ENCODE results near the gene PLVAP.

Gene PLVAP

GRCh38 chr19:17348700-17349099 lies 28.4 kb downstream of the PLVAP start:
- H3K4me1 ChIP-seq (ENCODE audit: control insufficient read depth, low read depth, low read length) = no peaks in the 10 kb centered on the region
- H3K9me3 ChIP-seq (ENCODE audit: control insufficient read depth, low read depth, low read length) = no peaks in the 10 kb centered on the region
- no peak overlapping the region for H3K4me3 ChIP-seq (ENCODE audit: low read length)
- no peaks in the 10 kb centered on the region for H3K27me3 ChIP-seq (ENCODE audit: control insufficient read depth, insufficient read depth, low read length)
- no peaks in the 10 kb centered on the region for H3K36me3 ChIP-seq (ENCODE audit: control insufficient read depth, low read depth, low read length)
- peak overlapping the region; percentile 26 for H3K9ac ChIP-seq (ENCODE audit: low read length)
- H3K27ac ChIP-seq (ENCODE audit: low read length) = no peak overlapping the region

DNA sequence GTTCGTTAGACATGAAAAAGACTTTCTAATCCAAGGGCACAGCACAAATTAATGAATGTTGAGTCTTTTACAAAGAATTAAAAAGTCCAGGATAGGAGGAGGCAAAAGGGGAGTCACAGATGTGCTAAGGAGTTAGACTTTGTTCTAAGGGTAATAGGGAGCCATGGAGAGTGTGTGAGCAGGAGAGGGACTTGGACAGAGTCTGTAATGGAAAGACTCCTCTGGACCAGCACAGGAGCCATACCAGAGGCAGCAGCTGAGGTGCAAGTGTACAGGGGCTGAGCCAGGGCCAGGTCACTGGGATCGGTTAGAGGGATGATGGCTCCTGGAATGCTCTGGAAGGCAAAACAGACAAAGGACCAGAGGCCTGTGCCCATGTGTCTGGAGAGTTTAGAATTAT lies 29.3 kb downstream of the PLVAP start:
- Histone ChIP-seq H3K27ac (ENCODE audit: low read length) (no peak overlapping the region), H3K27me3 (ENCODE audit: control insufficient read depth, insufficient read depth, low read length) (no peaks in the 10 kb centered on the region), H3K9ac (ENCODE audit: low read length) (no peak overlapping the region), H3K4me3 (ENCODE audit: low read length) (no peak overlapping the region), H3K4me1 (ENCODE audit: control insufficient read depth, low read depth, low read length) (no peaks in the 10 kb centered on the region), H3K9me3 (ENCODE audit: control insufficient read depth, low read depth, low read length) (no peaks in the 10 kb centered on the region), H3K36me3 (ENCODE audit: control insufficient read depth, low read depth, low read length) (no peaks in the 10 kb centered on the region)

DNA sequence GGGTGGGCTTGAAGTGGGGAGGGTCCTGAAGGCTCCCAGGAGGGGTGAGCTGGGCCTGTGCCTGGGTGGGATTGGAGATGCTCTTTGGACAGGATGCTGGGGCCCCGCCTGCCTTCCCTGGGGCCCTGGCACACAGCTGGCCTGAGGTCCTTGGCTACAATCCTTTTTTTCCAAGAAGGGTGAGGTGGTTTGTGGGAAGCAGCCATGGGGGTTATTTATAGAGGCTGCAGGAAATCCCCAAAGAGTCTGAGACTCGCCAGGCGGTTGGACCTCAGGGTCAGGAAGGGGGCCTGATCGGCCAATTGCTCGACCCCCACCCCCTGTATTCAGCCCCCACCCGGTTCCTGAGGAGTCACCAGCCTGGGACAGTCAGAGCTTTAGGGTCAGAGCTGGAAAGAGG lies 29.8 kb downstream of the PLVAP start:
- H3K36me3 ChIP-seq (ENCODE audit: control insufficient read depth, low read depth, low read length) = no peaks in the 10 kb centered on the region
- no peaks in the 10 kb centered on the region for H3K9me3 ChIP-seq (ENCODE audit: control insufficient read depth, low read depth, low read length)
- H3K4me1 ChIP-seq (ENCODE audit: control insufficient read depth, low read depth, low read length) = no peaks in the 10 kb centered on the region
- H3K9ac ChIP-seq (ENCODE audit: low read length) = no peak overlapping the region
- no peak overlapping the region for H3K4me3 ChIP-seq (ENCODE audit: low read length)
- no peak overlapping the region for H3K27ac ChIP-seq (ENCODE audit: low read length)
- H3K27me3 ChIP-seq (ENCODE audit: control insufficient read depth, insufficient read depth, low read length) = no peaks in the 10 kb centered on the region

- Histone ChIP-seq H3K36me3 (ENCODE audit: control insufficient read depth, low read depth, low read length) (peaks cover 5% of the 10 kb centered on the region), H3K4me3 (ENCODE audit: low read length) (no peak overlapping the region), H3K9me3 (ENCODE audit: control insufficient read depth, low read depth, low read length) (no peaks in the 10 kb centered on the region), H3K27me3 (ENCODE audit: control insufficient read depth, insufficient read depth, low read length) (no peaks in the 10 kb centered on the region), H3K27ac (ENCODE audit: low read length) (no peak overlapping the region), H3K9ac (ENCODE audit: low read length) (no peak overlapping the region), H3K4me1 (ENCODE audit: control insufficient read depth, low read depth, low read length) (no peaks in the 10 kb centered on the region)
These were observed 31.0 kb downstream of the PLVAP start for GRCh38 chr19:17346109-17346671.

GRCh38 chr19:17341845-17342244 lies 35.3 kb downstream of the PLVAP start:
- H3K4me3 ChIP-seq (ENCODE audit: low read length) = no peak overlapping the region
- no peaks in the 10 kb centered on the region for H3K9me3 ChIP-seq (ENCODE audit: control insufficient read depth, low read depth, low read length)
- H3K4me1 ChIP-seq (ENCODE audit: control insufficient read depth, low read depth, low read length) = peaks cover 9% of the 10 kb centered on the region
- H3K27ac ChIP-seq (ENCODE audit: low read length) = no peak overlapping the region
- no peak overlapping the region for H3K9ac ChIP-seq (ENCODE audit: low read length)
- H3K36me3 ChIP-seq (ENCODE audit: control insufficient read depth, low read depth, low read length) = peaks cover 6% of the 10 kb centered on the region
- no peaks in the 10 kb centered on the region for H3K27me3 ChIP-seq (ENCODE audit: control insufficient read depth, insufficient read depth, low read length)

- Histone ChIP-seq H3K4me3 (ENCODE audit: low read length) (no peak overlapping the region), H3K27me3 (ENCODE audit: control insufficient read depth, insufficient read depth, low read length) (no peaks in the 10 kb centered on the region), H3K9me3 (ENCODE audit: control insufficient read depth, low read depth, low read length) (no peaks in the 10 kb centered on the region), H3K9ac (ENCODE audit: low read length) (no peak overlapping the region), H3K27ac (ENCODE audit: low read length) (no peak overlapping the region), H3K36me3 (ENCODE audit: control insufficient read depth, low read depth, low read length) (peaks cover 6% of the 10 kb centered on the region), H3K4me1 (ENCODE audit: control insufficient read depth, low read depth, low read length) (peaks cover 9% of the 10 kb centered on the region)
These were observed 35.8 kb downstream of the PLVAP start for GRCh38 chr19:17341386-17341785.

DNA sequence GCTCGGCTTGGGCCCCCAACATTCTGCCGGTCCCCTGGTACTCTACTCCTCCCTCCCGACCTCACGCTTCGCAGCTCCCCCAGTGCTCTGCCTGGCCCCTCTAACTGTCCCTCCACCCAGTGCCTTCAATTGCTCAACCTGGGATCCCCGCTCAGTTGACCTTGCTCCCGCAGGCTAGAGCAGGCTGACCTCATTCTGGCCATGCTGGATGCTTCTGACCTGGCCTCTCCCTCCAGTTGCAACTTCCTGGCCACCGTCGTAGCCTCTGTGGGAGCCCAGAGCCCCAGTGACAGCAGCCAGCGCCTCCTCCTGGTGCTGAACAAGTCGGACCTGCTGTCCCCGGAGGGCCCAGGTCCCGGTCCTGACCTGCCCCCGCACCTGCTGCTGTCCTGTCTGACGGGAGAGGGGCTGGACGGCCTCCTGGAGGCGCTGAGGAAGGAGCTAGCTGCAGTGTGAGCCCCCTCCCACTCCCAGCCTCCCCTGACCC lies 36.2 kb downstream of the PLVAP start:
- Histone ChIP-seq H3K36me3 (ENCODE audit: control insufficient read depth, low read depth, low read length) (peaks cover 6% of the 10 kb centered on the region), H3K9ac (ENCODE audit: low read length) (no peak overlapping the region), H3K27ac (ENCODE audit: low read length) (no peak overlapping the region), H3K27me3 (ENCODE audit: control insufficient read depth, insufficient read depth, low read length) (no peaks in the 10 kb centered on the region), H3K4me1 (ENCODE audit: control insufficient read depth, low read depth, low read length) (peaks cover 9% of the 10 kb centered on the region), H3K4me3 (ENCODE audit: low read length) (peak overlapping the region; percentile 7), H3K9me3 (ENCODE audit: control insufficient read depth, low read depth, low read length) (no peaks in the 10 kb centered on the region)

GRCh38 chr19:17340302-17340870 lies 36.8 kb downstream of the PLVAP start:
- no peaks in the 10 kb centered on the region for H3K27me3 ChIP-seq (ENCODE audit: control insufficient read depth, insufficient read depth, low read length)
- no peak overlapping the region for H3K9ac ChIP-seq (ENCODE audit: low read length)
- H3K9me3 ChIP-seq (ENCODE audit: control insufficient read depth, low read depth, low read length) = no peaks in the 10 kb centered on the region
- peaks cover 9% of the 10 kb centered on the region for H3K4me1 ChIP-seq (ENCODE audit: control insufficient read depth, low read depth, low read length)
- peaks cover 6% of the 10 kb centered on the region for H3K36me3 ChIP-seq (ENCODE audit: control insufficient read depth, low read depth, low read length)
- H3K27ac ChIP-seq (ENCODE audit: low read length) = no peak overlapping the region
- H3K4me3 ChIP-seq (ENCODE audit: low read length) = peak overlapping the region; percentile 7

- H3K4me3 ChIP-seq (ENCODE audit: low read length) = no peak overlapping the region
- H3K27me3 ChIP-seq (ENCODE audit: control insufficient read depth, insufficient read depth, low read length) = no peaks in the 10 kb centered on the region
- H3K36me3 ChIP-seq (ENCODE audit: control insufficient read depth, low read depth, low read length) = peaks cover 6% of the 10 kb centered on the region
- no peak overlapping the region for H3K9ac ChIP-seq (ENCODE audit: low read length)
- no peak overlapping the region for H3K27ac ChIP-seq (ENCODE audit: low read length)
- H3K9me3 ChIP-seq (ENCODE audit: control insufficient read depth, low read depth, low read length) = no peaks in the 10 kb centered on the region
- peaks cover 9% of the 10 kb centered on the region for H3K4me1 ChIP-seq (ENCODE audit: control insufficient read depth, low read depth, low read length)
These were observed 37.9 kb downstream of the PLVAP start for GRCh38 chr19:17339088-17339741.

- Histone ChIP-seq H3K27me3 (ENCODE audit: control insufficient read depth, insufficient read depth, low read length) (no peaks in the 10 kb centered on the region), H3K27ac (ENCODE audit: low read length) (no peak overlapping the region), H3K4me1 (ENCODE audit: control insufficient read depth, low read depth, low read length) (peaks cover 12% of the 10 kb centered on the region), H3K36me3 (ENCODE audit: control insufficient read depth, low read depth, low read length) (peaks cover 6% of the 10 kb centered on the region), H3K9ac (ENCODE audit: low read length) (peak overlapping the region; percentile 71), H3K4me3 (ENCODE audit: low read length) (peak overlapping the region; percentile 85), H3K9me3 (ENCODE audit: control insufficient read depth, low read depth, low read length) (no peaks in the 10 kb centered on the region)
These were observed 38.6 kb downstream of the PLVAP start for GRCh38 chr19:17338433-17339078.

DNA sequence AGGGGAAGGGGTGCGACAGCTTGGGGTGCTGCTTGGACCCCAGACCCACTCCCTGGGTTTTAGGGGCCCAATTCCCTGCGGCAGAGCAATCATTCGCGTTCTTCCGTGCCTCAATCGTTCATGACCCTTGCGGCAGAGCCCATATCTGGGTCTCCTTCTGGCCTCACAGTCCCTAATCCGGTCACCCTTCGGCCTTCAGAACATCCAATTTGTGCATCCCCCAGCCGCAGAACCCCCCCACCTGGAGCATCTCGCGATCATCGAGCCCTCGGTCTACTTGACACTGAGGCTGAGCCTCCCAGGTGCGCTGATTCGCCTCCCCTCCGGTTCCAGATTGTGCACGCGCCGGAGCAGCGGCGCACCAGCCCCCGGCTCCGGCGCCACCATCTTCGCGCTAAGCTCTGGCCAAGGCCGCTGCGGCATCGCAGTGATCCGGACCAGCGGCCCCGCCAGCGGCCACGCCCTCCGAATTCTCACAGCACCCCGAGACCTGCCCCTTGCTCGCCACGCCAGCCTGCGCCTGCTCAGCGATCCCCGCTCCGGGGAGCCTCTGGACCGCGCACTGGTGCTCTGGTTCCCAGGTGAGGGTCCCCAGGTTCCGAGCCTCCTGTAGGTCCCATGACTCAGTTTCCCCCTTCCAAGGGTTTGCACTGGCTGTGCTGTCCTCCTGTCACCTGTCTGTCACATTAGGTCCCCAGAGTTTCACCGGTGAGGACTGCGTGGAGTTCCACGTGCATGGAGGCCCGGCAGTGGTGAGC lies 39.3 kb downstream of the PLVAP start:
- peak overlapping the region; percentile 85 for H3K4me3 ChIP-seq (ENCODE audit: low read length)
- H3K27ac ChIP-seq (ENCODE audit: low read length) = peak overlapping the region; percentile 55
- peak overlapping the region; percentile 71 for H3K9ac ChIP-seq (ENCODE audit: low read length)
- peaks cover 6% of the 10 kb centered on the region for H3K36me3 ChIP-seq (ENCODE audit: control insufficient read depth, low read depth, low read length)
- no peaks in the 10 kb centered on the region for H3K27me3 ChIP-seq (ENCODE audit: control insufficient read depth, insufficient read depth, low read length)
- H3K4me1 ChIP-seq (ENCODE audit: control insufficient read depth, low read depth, low read length) = peaks cover 12% of the 10 kb centered on the region
- no peaks in the 10 kb centered on the region for H3K9me3 ChIP-seq (ENCODE audit: control insufficient read depth, low read depth, low read length)

Data from iPS-18a (cell line).